HG02884 (cell line): ENCODE data around the gene CDC14B.
"Not testable (repeated sequence)": the region's sequence is repeated elsewhere in the genome, so short reads cannot be mapped to it uniquely, and the experiment has no call there.

Experiments
- ATAC-seq: cut with Tn5 transposase; IDR thresholded peaks from one replicate; pipeline ENCODE4 v1.9.1; 2021; ENCODE audit warnings: mild to moderate bottlenecking, moderate library complexity; ENCODE audit not compliant: unreplicated experiment

CDC14B gene

DNA sequence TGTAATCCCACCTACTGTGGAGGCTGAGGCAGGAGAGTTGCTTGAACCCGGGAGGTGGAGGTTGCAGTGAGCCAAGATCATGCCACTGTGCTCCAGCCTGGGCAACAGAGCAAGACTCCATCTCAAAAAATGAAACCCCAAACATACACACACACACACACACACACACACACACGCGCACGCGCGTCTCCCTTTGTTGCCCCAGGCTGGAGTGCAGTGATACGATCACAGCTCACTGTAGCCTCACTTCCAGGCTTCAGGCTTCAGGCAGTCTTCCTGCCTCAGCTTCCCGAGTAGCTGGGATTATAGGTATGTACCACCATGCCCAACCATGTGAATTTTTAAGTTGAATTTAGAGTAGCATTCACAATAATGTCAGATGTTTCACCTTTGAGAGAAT, 13.9 kb upstream of the CDC14B start:
- ATAC-seq = not testable (repeated sequence)

DNA sequence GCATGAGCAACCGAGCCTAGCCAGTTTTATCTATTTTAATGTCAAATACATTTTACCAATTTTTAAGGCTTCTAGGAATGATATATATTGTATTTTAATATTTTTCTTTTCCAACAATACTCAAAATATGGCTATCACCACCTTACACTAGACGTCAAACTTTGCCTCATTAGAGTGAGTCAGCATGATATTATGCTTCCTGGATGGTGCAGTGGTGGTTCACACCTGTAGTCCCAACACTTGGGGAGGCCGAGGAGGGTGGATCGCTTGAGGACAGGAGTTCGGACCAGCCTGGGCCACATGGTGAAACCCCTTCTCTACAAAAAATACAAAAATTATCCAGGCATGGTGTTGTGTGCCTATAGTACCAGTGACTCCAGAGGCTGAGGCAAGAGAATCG, 7.3 kb upstream of the CDC14B start:
- ATAC-seq = no peak

DNA sequence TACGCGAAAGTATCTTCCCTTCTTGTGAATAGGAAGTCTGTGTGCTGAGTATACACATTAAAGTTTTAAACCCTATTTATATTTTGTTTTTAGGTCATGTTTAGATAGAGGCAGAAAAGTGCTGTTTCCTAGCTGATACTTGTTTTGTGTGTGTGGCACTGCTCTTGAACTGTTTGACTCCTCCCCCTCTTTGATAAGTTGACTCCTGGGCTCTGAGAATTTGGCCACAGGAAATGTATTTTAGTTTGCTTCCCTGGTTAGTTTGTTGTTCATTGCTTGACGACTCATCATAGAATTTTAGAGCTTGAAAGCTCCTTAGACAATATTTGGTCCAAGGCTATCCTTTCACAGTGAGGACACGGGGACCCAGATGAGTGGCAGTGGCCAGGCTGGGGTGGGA, 2.0 kb upstream of the CDC14B start:
- no peak for ATAC-seq

DNA sequence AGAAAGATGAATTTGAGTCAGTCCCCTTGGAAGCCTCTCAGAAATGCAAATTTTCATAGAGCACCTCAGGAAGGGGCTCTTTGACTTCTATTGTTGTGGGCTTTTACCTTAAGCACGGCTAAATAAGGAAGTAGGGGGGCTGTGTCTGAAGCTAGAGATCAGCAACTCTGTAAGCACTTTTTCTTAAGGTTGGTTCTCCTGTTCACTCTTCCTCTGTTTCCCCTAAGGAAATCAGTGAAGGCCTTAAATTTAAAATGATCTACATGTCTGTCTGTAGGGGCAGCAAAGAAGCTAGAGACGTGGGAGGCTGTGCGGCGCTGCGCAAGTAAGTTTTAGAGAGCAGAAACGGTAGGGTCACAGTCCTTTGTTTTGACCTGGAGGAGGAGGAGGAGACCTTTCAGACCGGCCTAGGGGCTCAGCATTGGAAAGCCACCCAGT, 1.2 kb upstream of the CDC14B start:
- no peak for ATAC-seq

DNA sequence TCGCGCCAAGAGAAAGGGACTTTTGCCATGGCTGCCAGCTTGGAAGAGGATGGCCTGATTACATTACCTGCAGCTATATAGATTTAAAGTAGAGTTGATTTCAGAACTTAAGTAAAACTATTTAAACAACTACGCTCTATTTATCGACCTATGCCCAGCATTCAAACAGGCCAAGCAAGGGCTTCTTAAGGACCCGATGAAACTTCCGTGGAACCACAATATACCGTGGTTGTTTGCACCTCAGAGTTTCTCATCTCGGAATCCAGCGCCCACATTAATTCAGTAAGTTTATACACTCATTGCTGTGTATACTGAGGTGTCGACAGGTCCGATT, 505 bp upstream of the CDC14B start:
- ATAC-seq = no peak

DNA sequence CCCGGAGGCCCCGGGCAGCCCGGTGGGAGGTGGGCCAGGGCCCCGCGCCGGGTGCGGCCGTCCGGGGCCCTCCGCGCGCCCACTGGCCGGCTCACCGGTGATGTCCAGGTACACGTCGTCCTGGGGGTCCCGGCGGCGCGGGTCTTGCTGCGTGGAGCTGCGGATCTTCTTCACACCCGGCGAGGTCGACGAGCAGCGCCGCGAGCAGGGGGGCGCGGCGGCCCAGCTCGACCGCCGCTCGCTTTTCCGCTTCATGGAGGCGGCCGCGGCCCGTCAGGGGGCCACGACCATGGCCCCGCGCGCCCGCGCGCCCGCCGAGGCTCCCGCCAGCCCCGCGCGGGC, 548 bp downstream of the CDC14B start:
- no peak for ATAC-seq

DNA sequence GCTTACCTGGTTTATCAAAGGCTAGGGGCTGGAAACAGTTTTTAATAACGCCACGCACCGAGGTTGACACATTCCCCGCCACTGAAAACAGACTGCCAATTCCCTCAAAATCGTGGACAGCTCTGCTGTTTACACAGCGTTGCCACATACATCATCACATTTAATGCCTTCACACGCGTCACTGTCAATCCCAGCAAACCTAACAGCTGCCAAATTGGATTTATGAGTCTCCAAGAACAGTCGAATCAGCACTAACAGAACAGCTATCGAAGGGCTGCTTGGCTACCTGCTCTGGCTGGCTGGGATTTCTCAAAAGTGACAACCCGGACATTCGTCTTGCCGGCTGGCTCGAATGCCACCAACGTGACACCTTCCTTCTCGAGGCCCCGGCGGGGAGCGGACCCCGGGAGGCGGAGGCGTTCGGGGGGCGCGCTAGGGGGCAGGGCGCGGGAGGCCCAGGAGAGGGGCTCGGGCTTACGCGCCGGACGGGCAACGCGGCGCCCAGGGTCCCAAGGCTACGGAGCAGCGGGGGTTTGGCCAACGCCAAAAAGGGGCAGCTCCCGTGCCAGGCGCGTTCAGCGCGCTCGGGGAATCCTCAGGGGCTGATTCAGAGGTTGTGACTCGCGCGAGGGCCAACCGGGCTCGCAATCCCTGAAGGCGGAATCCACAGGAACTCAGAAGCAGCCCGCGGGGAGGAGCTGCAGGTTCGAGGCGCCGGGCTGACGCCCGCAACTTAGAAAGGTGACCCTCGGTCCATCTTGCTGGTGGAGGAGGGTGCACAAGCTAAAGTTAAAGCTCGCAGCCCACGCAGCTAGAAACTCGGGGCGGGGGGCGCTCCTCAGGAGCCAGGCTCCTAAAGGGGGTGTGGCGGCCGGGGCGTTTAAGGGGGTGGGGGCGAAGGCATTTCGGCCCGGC, 1.2 kb downstream of the CDC14B start:
- no peak for ATAC-seq

DNA sequence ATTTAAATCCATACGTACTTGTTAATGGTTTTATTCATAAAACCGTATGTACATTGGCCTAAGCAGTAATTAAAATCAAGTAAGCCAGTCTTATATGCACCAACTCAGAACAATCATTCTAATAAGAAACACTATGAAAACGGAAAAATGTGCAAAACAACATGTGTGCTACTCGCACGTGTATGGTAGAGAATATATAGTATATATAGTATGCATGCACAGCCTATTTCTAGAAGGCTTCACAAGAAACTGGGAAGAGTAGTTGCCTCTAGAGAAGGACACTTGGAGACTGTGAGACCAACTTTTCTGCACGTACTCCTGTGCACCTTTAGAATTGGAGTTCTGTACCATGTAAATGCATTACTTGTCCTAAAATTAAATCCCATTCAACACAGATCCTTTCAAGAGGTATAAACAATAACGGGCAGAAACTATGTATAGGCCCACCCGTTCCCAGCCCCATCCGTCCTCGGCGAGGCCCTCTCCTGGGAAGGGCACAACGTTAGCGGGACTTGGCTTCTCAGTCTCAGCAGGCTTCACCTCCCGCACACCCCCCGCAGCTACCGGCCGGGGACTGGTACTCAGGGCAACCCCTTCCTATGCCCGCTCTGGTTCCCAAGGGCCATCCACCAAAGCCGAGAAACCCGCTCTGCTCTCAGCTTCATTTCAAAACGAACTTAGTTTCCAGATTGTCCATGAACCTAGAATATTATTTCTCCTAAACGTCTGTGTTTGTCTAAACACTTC, 2.0 kb downstream of the CDC14B start:
- ATAC-seq = no peak

DNA sequence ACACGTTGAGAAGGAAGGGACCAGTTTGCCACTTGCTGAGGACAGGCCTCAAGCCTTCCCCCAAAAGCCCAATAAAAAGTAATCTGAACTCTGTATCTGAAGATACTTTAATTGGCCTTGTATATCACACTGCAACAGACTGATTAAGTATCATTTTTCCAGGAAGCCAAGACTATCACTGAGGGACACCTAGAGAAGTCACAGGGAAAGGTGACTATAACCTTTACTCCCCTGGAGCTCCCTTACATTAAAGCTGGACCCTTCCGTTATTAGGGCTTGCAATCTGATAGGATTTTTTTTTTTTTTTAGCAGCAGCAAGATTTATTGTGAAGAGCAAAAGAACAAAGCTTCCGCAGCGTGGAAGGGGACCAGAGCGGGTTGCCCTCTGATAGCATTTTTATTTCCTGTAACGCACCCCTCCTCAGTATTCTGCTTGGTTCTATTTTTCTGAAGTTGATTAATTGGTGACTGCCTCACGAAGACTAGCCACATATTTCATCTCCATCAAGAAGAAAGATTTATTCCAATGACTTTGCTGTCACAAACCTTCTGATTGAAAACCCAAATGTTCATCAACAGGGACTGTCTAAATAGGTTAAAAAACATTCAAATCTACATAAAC, 2.7 kb downstream of the CDC14B start:
- ATAC-seq = no peak

DNA sequence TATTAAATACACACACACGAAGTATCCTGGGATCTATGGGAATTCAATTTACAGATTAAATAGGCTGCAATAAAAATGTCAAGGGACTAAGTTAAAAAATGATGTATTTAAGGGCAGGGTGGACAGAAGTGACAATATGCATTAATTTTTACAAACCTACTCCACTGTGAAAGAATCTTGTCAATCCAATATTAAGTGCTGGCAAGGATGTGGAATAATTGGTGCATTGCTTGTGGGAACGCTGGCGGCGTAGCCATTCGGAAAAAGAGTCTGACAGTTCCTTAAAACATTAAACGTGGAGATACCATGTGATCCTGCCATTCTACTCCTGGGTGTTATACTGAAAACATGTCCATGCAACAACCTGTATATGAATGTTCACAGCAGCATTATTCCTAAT, 4.2 kb downstream of the CDC14B start:
- ATAC-seq = no peak

DNA sequence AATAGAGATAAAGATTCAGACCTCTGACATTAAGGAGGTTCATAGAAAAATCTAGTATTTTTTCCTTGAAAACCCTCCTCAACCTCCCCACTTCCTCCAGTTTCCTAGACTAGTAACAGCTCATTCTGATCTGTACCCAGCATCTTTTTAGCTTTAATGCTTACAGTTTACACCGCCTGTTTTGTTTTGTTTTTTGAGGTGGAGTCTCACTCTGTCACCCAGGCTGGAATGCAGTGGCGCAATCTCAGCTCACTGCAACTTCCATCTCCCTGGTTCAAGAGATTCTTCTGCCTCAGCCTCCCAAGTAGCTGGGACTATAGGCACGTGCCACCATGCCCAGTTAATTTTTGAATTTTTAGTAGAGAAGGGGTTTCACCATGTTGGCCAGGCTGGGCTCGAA, 5.0 kb downstream of the CDC14B start:
- not testable (repeated sequence) for ATAC-seq

DNA sequence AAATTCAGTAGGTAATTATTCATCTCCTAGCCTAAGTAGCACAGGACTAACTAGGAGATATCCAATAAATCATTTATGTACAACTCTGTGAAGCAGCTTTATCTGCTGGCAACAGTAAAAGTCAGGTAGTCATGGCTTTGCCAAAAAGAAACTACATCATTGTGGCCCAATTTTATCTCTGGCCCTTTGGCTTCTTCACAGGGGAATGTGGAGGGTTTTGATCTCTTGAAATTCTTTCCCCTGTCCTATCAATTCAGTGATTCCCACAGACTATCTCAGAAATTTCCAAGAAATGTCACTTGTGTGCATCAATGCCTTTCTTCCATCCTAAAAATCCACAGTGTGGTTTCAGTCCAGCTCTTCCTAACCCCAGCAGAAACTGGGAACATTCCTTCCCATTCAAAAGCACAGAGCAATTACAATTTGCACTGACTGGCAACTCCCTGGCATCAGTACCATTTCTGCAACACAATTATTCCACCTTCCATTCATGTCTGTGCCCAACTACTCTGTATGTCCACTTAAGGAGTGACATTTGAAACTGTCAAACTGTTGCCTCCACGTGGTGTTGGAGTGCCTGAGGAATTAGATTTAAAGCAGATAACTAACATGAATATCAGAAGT, 6.6 kb downstream of the CDC14B start:
- ATAC-seq = no peak

DNA sequence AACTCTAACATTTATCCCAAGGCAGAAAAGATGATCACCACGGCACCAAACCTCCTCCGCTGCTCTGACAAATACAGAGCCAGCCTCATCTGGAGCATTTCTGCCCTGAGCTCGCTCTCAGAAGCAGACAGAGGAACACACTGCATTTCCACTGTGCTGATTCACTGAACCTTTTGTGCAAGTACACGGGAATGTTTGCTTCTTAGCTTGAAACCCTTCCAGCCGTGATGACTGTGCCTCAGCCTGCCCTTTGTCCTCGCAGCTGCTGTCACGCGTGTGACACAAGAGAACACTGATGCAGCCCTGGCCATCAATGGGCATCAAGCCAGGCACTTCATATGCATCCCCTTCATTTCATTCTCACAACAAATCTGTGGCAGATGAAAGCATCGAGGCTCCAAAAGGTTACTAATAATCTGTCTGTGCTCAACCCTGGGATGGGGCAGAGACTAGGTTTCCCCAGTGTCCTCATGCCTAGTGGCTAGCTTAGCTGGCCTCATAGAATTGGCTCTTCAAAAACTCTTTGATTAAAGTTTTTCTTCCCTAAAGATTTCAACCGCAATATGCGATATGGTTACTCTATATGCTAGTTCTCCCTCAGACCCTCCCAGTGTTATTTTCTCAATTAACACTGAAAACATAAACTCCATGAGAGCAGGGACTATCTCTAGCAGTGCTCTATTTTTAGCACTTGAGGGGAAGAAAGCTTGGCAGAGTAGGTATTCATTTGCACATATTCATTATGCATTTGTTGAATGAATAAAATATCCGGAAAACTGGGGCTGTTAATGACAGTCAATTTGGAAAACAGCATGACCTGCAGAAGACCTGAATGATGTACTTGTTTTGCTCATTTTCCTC, 7.3 kb downstream of the CDC14B start:
- ATAC-seq = no peak

DNA sequence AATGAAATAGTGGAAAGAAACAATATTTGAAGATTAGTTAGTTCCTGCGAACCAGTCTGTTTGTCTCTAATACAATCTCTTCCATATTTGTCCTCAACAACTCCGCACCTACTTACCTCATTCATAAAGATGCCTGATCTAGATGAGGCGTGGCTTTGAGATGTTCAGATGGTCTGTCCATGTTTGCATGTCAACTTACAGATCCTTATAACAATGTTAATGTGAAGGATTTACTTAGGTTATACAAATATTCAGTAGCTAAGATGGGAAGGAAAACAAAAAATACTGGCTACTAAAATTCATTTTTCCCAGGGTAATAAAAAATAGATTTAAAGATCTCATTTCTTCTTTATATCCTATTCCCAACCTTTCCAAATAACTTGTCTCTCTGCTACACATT, 8.3 kb downstream of the CDC14B start:
- ATAC-seq = no peak

DNA sequence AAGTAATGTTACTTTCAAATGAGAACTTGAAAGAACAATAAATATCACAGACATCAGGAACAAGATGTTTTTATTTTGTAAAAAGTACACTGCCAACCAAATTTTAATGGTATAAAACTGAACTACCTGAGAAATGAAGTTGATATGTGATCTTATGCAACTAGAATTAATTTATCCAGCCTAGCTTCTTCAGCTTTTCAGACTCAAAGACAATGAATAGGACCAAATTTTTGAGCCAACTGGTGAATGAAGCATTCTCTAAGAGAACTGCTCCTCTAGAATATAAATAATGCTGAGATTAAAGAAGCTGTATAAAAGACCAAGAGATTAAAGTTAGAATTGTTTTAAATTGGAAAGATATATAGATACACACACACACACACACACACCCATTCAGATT, 9.9 kb downstream of the CDC14B start:
- no peak for ATAC-seq

DNA sequence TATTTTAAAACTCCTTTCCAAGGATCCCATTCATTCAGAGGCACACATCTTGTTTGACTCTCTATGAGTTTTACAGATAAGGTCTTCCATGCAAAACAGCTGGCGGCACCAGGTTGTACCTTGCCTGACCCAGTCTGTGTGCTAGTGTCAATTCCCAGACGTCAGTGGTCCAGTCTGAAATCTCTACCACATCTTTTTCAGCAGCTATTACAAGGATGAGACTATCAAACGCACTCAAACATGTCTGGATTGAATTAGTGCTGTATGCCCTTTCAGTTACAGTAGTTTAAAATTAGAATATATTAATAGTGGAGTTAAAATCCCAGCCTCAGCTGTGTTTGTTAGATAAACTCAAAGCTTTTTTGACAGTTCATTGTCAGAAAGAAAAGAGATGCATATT, 11.7 kb downstream of the CDC14B start:
- no peak for ATAC-seq

DNA sequence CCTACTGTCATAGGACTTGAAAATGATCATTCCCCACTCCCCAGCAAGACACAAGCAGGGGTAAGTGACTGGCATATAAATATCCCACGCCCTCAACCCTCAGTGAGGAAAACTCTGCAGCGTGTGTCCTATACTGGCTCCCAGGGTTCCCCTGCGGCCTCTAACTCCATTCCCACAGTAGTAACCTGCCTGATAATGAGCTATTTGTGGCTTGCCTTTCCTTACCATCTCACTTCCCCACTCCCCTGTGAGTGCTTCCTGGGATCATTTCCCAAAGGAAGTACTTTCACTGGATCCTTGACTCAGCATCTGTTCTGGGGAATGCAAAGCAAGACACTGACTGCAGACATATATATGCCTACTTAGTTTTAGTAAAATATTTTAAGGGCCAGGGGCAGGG, 14.3 kb downstream of the CDC14B start:
- ATAC-seq = no peak

DNA sequence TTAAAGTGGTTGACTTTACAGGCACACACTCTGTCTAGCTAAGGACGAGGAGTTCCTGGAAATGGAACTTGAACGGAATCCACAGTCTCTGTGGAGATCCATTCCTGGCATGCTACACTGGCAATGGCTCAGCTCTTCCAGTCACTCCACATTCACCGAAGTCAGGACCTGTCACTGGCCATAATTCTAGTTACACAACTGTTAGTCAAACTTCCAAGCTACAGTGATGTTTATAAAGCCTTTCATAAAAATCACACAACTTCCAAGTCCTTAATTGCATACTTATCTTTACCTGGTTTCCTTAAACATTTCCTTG, 15.7 kb downstream of the CDC14B start:
- ATAC-seq = no peak

DNA sequence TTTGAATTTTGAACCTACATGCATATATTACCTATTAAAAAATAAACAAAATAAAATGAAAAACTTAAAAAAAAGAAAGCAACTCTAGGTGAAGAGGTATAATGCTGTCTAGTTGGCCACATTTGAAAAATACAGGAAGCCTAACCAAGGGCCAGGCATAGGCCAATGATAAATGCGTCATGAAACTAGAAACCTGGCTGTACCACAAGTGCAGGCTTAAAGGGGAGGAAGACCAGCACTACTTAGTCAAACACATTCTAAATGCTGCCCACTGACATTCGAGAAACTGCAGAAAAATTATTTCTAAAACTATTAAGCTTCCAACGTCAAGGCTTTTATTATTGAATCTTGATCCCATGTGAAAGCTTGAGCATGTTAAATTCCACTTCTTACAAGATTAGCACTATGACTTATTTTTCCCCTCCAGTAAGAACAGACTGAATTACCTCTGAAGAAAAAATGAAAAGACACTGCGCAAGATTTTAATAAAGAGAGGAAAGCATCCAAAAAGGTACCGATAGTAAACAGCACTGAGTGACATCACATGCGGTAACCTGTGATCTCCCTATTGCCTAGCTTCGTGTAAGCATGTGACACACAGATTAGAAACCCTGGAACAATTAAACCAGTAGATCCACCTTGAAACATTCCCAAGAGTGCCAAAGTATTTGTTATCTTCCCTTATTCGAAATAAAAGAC, 16.2 kb downstream of the CDC14B start:
- no peak for ATAC-seq

DNA sequence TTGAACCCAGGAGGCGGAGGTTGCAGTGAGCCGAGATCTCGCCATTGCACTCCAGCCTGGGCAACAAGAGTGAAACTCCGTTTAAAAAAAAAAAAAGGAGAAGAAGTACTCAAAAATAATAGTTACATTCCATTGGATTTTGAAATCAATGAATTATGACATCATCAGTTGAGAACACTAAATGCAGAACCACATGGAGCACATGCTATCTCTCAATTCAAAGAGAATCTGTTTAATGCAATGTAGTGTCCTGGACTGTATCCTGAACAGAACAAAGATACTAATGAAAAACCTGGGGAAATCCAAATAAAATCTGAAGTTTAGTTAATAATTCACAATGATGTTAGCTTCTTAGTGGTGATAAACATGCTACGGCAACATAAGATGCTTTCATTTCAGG, 20.3 kb downstream of the CDC14B start:
- ATAC-seq = no peak
